LNCaP clone FGC (cell line): ENCODE results near the gene CISD2.
A peak's percentile ranks its signal among the peaks of the same experiment; 100 is the strongest.
"Not testable (repeated sequence)": the region's sequence is repeated elsewhere in the genome, so short reads cannot be mapped to it uniquely, and the experiment has no call there.

ENCODE experiments used
- DNase-seq: peaks from one replicate; pipeline ENCODE4 v3.0.0-alpha.2; 2011; ENCODE audit warnings: low read depth
- H3K4me3 ChIP-seq: 2 replicates; pipeline ENCODE4 v1.5.1; 2011; ENCODE audit warnings: mild to moderate bottlenecking, low read depth, low read length, control low read depth
- CTCF ChIP-seq: IDR thresholded peaks from 2 replicates; pipeline ENCODE4 v1.5.1; 2012; ENCODE audit warnings: mild to moderate bottlenecking; ENCODE audit not compliant: control insufficient read depth, insufficient read depth; ENCODE audit errors: extremely low read depth

The CISD2 gene

GRCh38 chr4:102850370-102850769, 18.4 kb upstream of the CISD2 start:
- no peak for TF ChIP-seq CTCF
- DNase-seq = no peak
- H3K4me3 ChIP-seq = no peak overlapping the region

DNA sequence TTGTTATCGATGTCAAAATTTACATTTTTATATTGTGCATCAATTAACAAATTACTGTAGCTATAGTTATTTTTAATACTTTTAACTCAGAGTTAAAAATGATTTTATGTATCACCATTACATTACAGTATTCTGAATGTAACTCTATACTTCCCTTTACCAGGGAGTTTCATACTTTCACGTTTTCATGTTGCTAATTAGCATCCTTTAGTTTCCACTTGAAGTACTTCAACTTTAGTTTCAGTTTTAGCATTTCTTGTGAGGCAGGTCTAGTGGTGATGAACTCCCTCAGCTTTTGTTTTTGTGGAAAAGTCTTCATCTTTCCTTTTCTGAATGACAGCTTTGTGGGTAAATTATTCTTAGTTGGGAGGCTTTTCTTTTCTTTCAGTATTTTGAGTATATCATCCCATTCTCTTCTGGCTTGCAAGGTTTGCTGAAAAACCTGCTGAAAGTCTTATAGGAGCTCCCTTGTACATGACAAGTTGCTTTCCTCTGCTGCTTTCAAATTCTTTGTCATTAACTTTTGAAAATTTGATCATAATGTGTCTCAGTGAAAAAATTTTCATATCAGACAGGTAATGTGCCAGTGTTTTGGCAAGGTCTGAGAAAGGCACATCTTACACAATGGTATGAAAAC, 9.8 kb upstream of the CISD2 start:
- no peak for TF ChIP-seq CTCF
- DNase-seq = no peak
- no peak overlapping the region for H3K4me3 ChIP-seq

- no peak overlapping the region for H3K4me3 ChIP-seq
- no peak for TF ChIP-seq CTCF
- DNase-seq = no peak
Observed at GRCh38 chr4:102860611-102861324, 8.0 kb upstream of the CISD2 start.

DNA sequence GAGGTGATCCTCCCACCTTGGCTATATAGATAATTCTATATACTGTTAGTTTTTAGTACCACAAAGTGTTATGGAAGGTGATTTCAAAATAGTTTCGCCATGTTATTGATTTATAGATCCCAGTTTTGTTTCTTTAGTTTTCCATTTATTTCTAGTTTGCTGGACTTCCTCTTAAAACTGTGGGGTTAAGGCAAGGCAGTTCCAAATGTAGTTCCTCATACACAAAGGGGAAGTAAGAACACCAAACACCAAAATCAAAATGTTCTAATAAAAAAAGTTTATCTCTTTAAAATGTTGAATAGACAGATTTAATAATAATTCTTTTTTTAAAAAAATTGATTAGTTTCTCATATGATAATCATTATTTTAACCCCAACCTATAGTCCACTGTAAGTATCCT, 6.8 kb upstream of the CISD2 start:
- no peak for TF ChIP-seq CTCF
- H3K4me3 ChIP-seq = no peak overlapping the region
- no peak for DNase-seq

GRCh38 chr4:102862747-102863146, 6.0 kb upstream of the CISD2 start:
- TF ChIP-seq CTCF = no peak
- no peak for DNase-seq
- H3K4me3 ChIP-seq = no peak overlapping the region

- DNase-seq, H3K4me3 ChIP-seq: not testable (repeated sequence)
Observed at GRCh38 chr4:102865327-102865726, 3.5 kb upstream of the CISD2 start.

DNA sequence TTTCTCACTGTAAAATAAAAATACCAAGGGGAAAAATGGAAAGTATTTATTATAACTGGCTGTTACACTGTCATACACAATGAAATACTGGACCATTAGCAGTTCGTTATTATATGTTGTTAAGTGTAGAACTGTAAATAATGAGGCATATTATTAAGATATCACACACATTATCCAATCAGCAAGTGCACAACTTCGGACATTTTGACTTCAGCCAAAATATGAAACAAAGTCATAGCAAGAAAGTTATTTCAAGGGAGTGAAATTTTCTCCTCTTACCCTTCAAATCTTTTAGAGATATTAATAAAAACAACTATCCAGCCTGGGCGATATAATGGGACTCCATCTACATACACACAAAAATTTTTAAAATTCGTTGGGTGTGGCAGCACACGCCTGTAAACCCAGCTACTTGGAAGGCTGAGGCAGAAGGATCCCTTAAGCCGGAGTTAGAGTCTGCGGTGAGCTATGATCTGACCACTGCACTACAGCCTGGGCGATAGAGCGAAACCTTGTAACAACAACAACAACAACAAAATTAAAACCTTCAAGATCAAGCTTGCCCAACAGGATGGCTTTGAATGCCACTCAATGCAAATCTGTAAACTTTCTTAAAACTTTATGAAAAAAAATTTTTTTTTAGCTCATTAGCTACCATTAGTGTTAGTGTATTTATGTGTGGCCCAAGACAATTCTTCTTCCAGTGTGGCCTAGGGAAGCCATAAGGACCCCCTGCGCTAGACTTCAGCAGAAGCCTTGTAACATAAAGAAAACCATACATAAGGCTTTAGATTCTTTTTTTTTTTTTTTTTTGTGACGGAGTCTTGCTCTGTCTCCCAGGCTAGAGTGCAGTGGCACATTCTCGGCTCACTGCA, 1.3 kb upstream of the CISD2 start:
- DNase-seq = no peak
- TF ChIP-seq CTCF = no peak
- H3K4me3 ChIP-seq = peak overlapping the region; percentile 57
